SK-N-SH treated with all-trans-retinoic acid at 6 μM for 48 hours (cell line): Measurements from ENCODE around the gene SEZ6L.
A peak's percentile ranks its signal among the peaks of the same experiment; 100 is the strongest.

Source experiments
- ATAC-seq: fragments of 200-7000 bp; cut with Tn5 transposase; 3 replicates; pipeline ENCODE4 v1.9.1; 2020; ENCODE audit warnings: mild to moderate bottlenecking, moderate library complexity
- ARNTL ChIP-seq: fragments of 450-650 bp; formaldehyde crosslinking; IDR thresholded peaks from 2 replicates; pipeline ENCODE4 v1.5.0; 2020; ENCODE audit warnings: low read depth, mild to moderate bottlenecking, moderate library complexity, borderline replicate concordance
- ESRRG ChIP-seq: fragments of 250-450 bp; sonication (Bioruptor Pico); IDR thresholded peaks from 2 replicates; pipeline ENCODE4 v1.6.1; 2021; ENCODE audit warnings: mild to moderate bottlenecking
- GLIS3 ChIP-seq: fragments of 250-450 bp; sonication (Bioruptor Pico); IDR thresholded peaks from 2 replicates; pipeline ENCODE4 v1.5.0; 2020; ENCODE audit warnings: mild to moderate bottlenecking, moderate library complexity
- ISL1 ChIP-seq: fragments of 250-450 bp; sonication (Bioruptor Pico); IDR thresholded peaks from 2 replicates; pipeline ENCODE4 v2.1.2; 2022; ENCODE audit warnings: mild to moderate bottlenecking, moderate library complexity
- OSR1 ChIP-seq: fragments of 250-450 bp; sonication (Bioruptor Pico); IDR thresholded peaks from 2 replicates; pipeline ENCODE4 v1.8.0; 2022; ENCODE audit warnings: moderate library complexity, mild to moderate bottlenecking, inconsistent platforms
- PPARA ChIP-seq: fragments of 250-450 bp; sonication (Bioruptor Pico); IDR thresholded peaks from 2 replicates; pipeline ENCODE4 v1.5.0; 2020; ENCODE audit warnings: mild to moderate bottlenecking, borderline replicate concordance
- SNAI2 ChIP-seq: fragments of 250-450 bp; sonication (Bioruptor Pico); IDR thresholded peaks from 2 replicates; pipeline ENCODE4 v1.5.0; 2020; ENCODE audit warnings: mild to moderate bottlenecking, moderate library complexity
- TCF4 ChIP-seq: fragments of 250-450 bp; sonication (Bioruptor Pico); IDR thresholded peaks from 2 replicates; pipeline ENCODE4 v1.8.0; 2021; ENCODE audit warnings: mild to moderate bottlenecking, moderate library complexity, borderline replicate concordance
- ZC3H10 ChIP-seq: fragments of 250-450 bp; sonication (Bioruptor Pico); IDR thresholded peaks from 2 replicates; pipeline ENCODE4 v1.5.1; 2021; ENCODE audit warnings: mild to moderate bottlenecking, moderate library complexity
- ZFP3 ChIP-seq: fragments of 250-450 bp; sonication (Bioruptor Pico); IDR thresholded peaks from 2 replicates; pipeline ENCODE4 v1.5.0; 2020; ENCODE audit warnings: mild to moderate bottlenecking, moderate library complexity
- ZNF565 ChIP-seq: fragments of 450-650 bp; formaldehyde crosslinking; conservative IDR thresholded peaks from 2 replicates; pipeline ENCODE4 v1.5.0; 2020; ENCODE audit warnings: low read depth, mild to moderate bottlenecking, moderate library complexity
- ZNF70 ChIP-seq: fragments of 450-650 bp; formaldehyde crosslinking; IDR thresholded peaks from 2 replicates; pipeline ENCODE4 v1.5.0; 2020; ENCODE audit warnings: mild to moderate bottlenecking, moderate library complexity
- TF ChIP-seq, protein P1 (sequence below): fragments of 250-450 bp; sonication (Bioruptor Pico); IDR thresholded peaks from 2 replicates; pipeline ENCODE4 v1.8.0; 2021; ENCODE audit warnings: low read depth, mild to moderate bottlenecking, moderate library complexity, borderline replicate concordance
- TF ChIP-seq, protein P2 (sequence below): fragments of 250-450 bp; sonication (Bioruptor Pico); IDR thresholded peaks from 2 replicates; pipeline ENCODE4 v1.5.1; 2021; ENCODE audit warnings: mild to moderate bottlenecking, moderate library complexity
- TF ChIP-seq, protein P3 (sequence below): fragments of 250-450 bp; sonication (Bioruptor Pico); IDR thresholded peaks from 2 replicates; pipeline ENCODE4 v1.5.1; 2020; ENCODE audit warnings: low read depth, mild to moderate bottlenecking, moderate library complexity
- TF ChIP-seq, protein P4 (sequence below): fragments of 250-450 bp; sonication (Bioruptor Pico); IDR thresholded peaks from 2 replicates; pipeline ENCODE4 v1.5.0; 2020; ENCODE audit warnings: mild to moderate bottlenecking, moderate library complexity

Gene SEZ6L

DNA sequence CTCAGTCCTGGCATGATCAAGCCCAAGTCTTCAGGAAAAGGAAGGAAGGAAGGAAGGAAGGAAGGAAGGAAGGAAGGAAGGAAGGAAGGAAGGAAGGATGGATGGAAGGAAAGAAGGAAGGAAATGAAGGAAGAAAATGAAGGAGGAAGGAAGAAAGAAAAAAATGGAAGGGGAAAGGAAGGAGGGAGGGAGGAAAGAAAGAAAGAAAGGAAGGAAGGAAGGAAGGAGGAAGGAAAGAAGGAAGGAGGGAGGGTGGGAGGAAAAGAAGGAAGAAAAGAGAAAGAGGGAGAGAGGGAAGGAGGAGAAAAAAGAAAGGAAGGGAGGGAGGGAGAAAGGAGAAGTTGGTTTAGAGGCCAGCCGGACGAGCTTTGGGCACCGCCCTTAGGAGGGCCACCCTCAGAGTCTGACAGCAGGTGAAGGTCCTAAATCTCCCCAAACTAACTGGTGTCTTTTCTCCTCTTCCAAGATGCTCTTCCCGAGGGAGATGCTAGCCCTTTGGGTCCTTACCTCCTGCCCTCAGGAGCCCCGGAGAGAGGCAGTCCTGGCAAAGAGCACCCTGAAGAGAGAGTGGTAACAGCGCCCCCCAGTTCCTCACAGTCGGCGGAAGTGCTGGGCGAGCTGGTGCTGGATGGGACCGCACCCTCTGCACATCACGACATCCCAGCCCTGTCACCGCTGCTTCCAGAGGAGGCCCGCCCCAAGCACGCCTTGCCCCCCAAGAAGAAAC, 122.8 kb downstream of the SEZ6L start (continued):
- TF ChIP-seq, protein P1, sequence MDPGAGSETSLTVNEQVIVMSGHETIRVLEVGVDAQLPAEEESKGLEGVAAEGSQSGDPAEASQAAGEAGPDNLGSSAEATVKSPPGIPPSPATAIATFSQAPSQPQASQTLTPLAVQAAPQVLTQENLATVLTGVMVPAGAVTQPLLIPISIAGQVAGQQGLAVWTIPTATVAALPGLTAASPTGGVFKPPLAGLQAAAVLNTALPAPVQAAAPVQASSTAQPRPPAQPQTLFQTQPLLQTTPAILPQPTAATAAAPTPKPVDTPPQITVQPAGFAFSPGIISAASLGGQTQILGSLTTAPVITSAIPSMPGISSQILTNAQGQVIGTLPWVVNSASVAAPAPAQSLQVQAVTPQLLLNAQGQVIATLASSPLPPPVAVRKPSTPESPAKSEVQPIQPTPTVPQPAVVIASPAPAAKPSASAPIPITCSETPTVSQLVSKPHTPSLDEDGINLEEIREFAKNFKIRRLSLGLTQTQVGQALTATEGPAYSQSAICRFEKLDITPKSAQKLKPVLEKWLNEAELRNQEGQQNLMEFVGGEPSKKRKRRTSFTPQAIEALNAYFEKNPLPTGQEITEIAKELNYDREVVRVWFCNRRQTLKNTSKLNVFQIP (CRISPR knock-in tag): no peak

DNA sequence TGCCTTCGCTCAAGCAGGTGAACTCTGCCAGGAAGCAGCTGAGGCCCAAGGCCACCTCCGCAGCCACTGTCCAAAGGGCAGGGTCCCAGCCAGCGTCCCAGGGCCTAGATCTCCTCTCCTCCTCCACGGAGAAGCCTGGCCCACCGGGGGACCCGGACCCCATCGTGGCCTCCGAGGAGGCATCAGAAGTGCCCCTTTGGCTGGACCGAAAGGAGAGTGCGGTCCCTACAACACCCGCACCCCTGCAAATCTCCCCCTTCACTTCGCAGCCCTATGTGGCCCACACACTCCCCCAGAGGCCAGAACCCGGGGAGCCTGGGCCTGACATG, 123.4 kb downstream of the SEZ6L start:
- no peak for ATAC-seq
- TF ChIP-seq SNAI2 (CRISPR knock-in tag): no peak
- TF ChIP-seq ARNTL (CRISPR knock-in tag): no peak
- no peak for TF ChIP-seq OSR1 (CRISPR knock-in tag)
- TF ChIP-seq GLIS3: no peak
- no peak for TF ChIP-seq ZNF70
- no peak for TF ChIP-seq ZFP3 (CRISPR knock-in tag)
- TF ChIP-seq, protein P2, sequence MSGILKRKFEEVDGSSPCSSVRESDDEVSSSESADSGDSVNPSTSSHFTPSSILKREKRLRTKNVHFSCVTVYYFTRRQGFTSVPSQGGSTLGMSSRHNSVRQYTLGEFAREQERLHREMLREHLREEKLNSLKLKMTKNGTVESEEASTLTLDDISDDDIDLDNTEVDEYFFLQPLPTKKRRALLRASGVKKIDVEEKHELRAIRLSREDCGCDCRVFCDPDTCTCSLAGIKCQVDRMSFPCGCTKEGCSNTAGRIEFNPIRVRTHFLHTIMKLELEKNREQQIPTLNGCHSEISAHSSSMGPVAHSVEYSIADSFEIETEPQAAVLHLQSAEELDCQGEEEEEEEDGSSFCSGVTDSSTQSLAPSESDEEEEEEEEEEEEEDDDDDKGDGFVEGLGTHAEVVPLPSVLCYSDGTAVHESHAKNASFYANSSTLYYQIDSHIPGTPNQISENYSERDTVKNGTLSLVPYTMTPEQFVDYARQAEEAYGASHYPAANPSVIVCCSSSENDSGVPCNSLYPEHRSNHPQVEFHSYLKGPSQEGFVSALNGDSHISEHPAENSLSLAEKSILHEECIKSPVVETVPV (CRISPR knock-in tag): no peak
- no peak for TF ChIP-seq ISL1 (CRISPR knock-in tag)
- no peak for TF ChIP-seq ZC3H10 (CRISPR knock-in tag)
- TF ChIP-seq, protein P3, sequence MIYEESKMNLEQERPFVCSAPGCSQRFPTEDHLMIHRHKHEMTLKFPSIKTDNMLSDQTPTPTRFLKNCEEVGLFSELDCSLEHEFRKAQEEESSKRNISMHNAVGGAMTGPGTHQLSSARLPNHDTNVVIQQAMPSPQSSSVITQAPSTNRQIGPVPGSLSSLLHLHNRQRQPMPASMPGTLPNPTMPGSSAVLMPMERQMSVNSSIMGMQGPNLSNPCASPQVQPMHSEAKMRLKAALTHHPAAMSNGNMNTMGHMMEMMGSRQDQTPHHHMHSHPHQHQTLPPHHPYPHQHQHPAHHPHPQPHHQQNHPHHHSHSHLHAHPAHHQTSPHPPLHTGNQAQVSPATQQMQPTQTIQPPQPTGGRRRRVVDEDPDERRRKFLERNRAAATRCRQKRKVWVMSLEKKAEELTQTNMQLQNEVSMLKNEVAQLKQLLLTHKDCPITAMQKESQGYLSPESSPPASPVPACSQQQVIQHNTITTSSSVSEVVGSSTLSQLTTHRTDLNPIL (CRISPR knock-in tag): no peak
- TF ChIP-seq TCF4 (CRISPR knock-in tag): no peak
- TF ChIP-seq, protein P1 (CRISPR knock-in tag): no peak

DNA sequence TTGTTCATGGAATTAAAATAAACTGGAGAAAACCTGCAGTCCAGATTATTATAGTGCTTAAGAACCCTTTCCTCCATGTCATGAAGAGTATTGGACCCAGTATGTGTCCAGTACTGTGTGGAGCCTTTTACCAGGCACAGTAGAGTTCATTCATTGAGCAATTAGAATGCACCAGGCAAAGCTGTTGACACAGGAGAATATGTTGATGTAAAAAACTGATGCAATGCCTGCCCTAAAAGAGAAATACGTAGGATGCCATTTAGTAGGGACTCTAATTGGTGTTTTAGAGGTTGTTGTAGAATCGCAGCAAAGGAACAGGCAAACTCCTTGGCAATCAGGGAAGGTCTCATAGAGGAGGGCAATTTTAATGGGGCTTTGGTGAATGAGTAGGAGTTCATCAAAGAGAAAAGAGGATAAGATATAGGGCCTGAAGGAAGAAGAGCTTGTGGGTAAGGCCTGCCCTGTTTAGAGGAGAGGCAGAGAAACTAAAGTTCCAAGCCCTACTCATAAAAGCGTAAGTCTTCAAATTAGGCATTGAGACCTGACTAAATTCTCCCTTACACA, 126.4 kb downstream of the SEZ6L start:
- no peak for TF ChIP-seq ZNF70
- TF ChIP-seq ZFP3 (CRISPR knock-in tag): peak; percentile 73; the same call in 1 of the 2 replicates
- ATAC-seq: no peak

DNA sequence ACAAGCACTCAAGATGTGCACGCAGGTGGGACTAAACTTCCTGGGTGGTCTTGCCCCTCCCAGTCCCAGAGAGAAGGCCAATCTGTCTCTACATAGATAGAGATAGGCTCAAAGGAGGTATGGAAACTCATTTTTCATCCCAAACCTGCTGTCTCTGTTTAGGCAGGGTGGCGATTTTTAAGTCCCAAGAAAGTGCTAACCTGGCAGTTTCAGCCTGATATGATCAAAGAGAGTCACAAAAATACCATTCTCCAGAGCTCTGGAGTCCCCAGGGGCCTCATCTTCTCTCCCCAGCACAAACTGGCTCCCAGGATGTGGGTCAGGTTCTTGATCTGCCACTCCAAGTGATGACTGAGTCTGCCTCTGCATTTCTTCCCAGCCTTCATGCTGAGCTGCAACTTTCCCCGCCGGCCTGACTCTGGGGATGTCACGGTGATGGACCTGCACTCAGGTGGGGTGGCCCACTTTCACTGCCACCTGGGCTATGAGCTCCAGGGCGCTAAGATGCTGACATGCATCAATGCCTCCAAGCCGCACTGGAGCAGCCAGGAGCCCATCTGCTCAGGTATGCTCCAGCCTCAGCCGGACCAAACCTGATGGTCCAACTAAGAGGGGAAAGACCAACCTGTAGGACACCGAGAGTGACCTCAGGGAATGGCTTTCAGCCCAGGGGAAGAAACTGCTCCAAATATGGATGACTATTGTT, 129.5 kb downstream of the SEZ6L start:
- no peak for ATAC-seq

DNA sequence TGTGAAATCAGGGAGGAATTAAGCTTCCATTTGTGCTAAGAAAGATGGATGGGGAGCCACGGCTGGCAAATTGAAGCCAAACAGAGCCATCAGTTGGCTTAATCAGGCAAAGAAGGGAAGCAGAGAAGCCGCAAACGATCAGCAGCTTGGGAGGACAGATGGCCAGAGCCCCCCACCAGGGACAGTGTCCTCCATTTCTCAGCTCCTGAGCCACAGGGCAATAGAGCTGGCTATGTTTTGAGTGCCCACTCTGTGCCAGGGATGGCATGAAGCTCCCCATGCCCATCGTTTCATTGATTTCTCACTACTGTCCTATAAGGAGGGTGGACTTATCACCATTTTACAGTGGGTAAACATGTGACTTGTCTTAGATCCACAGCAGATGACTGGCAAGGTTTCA, 133.5 kb downstream of the SEZ6L start:
- no peak for ATAC-seq
- TF ChIP-seq SNAI2 (CRISPR knock-in tag) (no peak), ZNF70 (no peak), ZC3H10 (CRISPR knock-in tag) (no peak), ZFP3 (CRISPR knock-in tag) (no peak), PPARA (CRISPR knock-in tag) (no peak), OSR1 (CRISPR knock-in tag) (no peak)
- TF ChIP-seq, protein P4, sequence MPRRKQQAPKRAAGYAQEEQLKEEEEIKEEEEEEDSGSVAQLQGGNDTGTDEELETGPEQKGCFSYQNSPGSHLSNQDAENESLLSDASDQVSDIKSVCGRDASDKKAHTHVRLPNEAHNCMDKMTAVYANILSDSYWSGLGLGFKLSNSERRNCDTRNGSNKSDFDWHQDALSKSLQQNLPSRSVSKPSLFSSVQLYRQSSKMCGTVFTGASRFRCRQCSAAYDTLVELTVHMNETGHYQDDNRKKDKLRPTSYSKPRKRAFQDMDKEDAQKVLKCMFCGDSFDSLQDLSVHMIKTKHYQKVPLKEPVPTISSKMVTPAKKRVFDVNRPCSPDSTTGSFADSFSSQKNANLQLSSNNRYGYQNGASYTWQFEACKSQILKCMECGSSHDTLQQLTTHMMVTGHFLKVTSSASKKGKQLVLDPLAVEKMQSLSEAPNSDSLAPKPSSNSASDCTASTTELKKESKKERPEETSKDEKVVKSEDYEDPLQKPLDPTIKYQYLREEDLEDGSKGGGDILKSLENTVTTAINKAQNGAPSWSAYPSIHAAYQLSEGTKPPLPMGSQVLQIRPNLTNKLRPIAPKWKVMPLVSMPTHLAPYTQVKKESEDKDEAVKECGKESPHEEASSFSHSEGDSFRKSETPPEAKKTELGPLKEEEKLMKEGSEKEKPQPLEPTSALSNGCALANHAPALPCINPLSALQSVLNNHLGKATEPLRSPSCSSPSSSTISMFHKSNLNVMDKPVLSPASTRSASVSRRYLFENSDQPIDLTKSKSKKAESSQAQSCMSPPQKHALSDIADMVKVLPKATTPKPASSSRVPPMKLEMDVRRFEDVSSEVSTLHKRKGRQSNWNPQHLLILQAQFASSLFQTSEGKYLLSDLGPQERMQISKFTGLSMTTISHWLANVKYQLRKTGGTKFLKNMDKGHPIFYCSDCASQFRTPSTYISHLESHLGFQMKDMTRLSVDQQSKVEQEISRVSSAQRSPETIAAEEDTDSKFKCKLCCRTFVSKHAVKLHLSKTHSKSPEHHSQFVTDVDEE: no peak
- TF ChIP-seq, all 23 proteins: peak for 0

More for the DNA sequence above, 129.5 kb downstream of the SEZ6L start:
- no peak for TF ChIP-seq ESRRG
- TF ChIP-seq ZNF565 (CRISPR knock-in tag): no peak
- TF ChIP-seq, protein P2 (CRISPR knock-in tag): no peak
- no peak for TF ChIP-seq ZC3H10 (CRISPR knock-in tag)
